WTC11 (cell line): Measurements from ENCODE around the gene CHIA. TPM values are rescaled to one million over a fixed set of nuclear protein-coding genes. Genes with fewer than 3 reads are reported as not detected.

Experiments used
- ATAC-seq: fragments of 200-7000 bp; cut with Tn5 transposase; 2 replicates; pipeline ENCODE4 v1.10.0; 2021; ENCODE audit warnings: mild to moderate bottlenecking, moderate library complexity
- CTCF ChIA-PET: fragments of 300-600 bp; sonication (Branson Sonifier 250); formaldehyde crosslinking; loops from one replicate; lab custom pipeline; 2021; ENCODE audit warnings: antibody characterized with exemption; lab: Charles Lee
- POLR2A ChIA-PET: fragments of 350-600 bp; sonication (Branson Sonifier 250); formaldehyde crosslinking; loops from one replicate; lab custom pipeline; 2021; ENCODE audit warnings: antibody characterized with exemption; lab: Charles Lee
- DNase-seq: peaks from one replicate; pipeline ENCODE4 v3.0.0; 2021; ENCODE audit warnings: low spot score
- H3K27ac Mint-ChIP-seq: 2 replicates; pipeline ENCODE4 v1.8.0; 2021; ENCODE audit warnings: mixed read lengths
- H3K27me3 Mint-ChIP-seq: 2 replicates; pipeline ENCODE4 v1.8.0; 2021; ENCODE audit warnings: low read depth, mild to moderate bottlenecking, moderate library complexity, mixed read lengths
- H3K36me3 Mint-ChIP-seq: 2 replicates; pipeline ENCODE4 v1.8.0; 2021; ENCODE audit warnings: mixed read lengths
- H3K4me1 Mint-ChIP-seq: 2 replicates; pipeline ENCODE4 v1.8.0; 2022; ENCODE audit warnings: mixed read lengths
- H3K4me3 Mint-ChIP-seq: 2 replicates; pipeline ENCODE4 v1.8.0; 2021; ENCODE audit warnings: mild to moderate bottlenecking, moderate library complexity, mixed read lengths
- H3K9me3 Mint-ChIP-seq: 2 replicates; pipeline ENCODE4 v1.8.0; 2021; ENCODE audit warnings: mixed read lengths
- ATF6 ChIP-seq: sonication (generic); formaldehyde crosslinking; IDR thresholded peaks from 2 replicates; pipeline ENCODE4 v1.8.1; 2023; ENCODE audit warnings: mild to moderate bottlenecking, missing genetic modification reagents
- CBFB ChIP-seq: sonication (generic); formaldehyde crosslinking; IDR thresholded peaks from 2 replicates; pipeline ENCODE4 v1.8.1; 2022; ENCODE audit warnings: mild to moderate bottlenecking, low read depth, missing genetic modification reagents
- ESRRA ChIP-seq: sonication (generic); formaldehyde crosslinking; IDR thresholded peaks from 2 replicates; pipeline ENCODE4 v1.8.1; 2022; ENCODE audit warnings: mild to moderate bottlenecking, missing genetic modification reagents, borderline replicate concordance
- FOXK1 ChIP-seq: sonication (generic); formaldehyde crosslinking; IDR thresholded peaks from 2 replicates; pipeline ENCODE4 v1.8.0; 2022; ENCODE audit warnings: mild to moderate bottlenecking, moderate library complexity, missing genetic modification reagents
- GABPB1 ChIP-seq: sonication (generic); formaldehyde crosslinking; IDR thresholded peaks from 2 replicates; pipeline ENCODE4 v1.8.1; 2023; ENCODE audit warnings: mild to moderate bottlenecking, missing genetic modification reagents
- JUN ChIP-seq: sonication (generic); formaldehyde crosslinking; IDR thresholded peaks from 2 replicates; pipeline ENCODE4 v1.8.0; 2023; ENCODE audit warnings: mild to moderate bottlenecking, missing genetic modification reagents
- NR1H2 ChIP-seq: sonication (generic); formaldehyde crosslinking; IDR thresholded peaks from 2 replicates; pipeline ENCODE4 v1.9.0; 2021; ENCODE audit warnings: mild to moderate bottlenecking, moderate library complexity, missing genetic modification reagents
- NR2C2 ChIP-seq: sonication (generic); formaldehyde crosslinking; IDR thresholded peaks from 2 replicates; pipeline ENCODE4 v1.8.0; 2022; ENCODE audit warnings: mild to moderate bottlenecking, missing genetic modification reagents
- PRDM15 ChIP-seq: sonication (generic); formaldehyde crosslinking; IDR thresholded peaks from 2 replicates; pipeline ENCODE4 v1.8.0; 2022; ENCODE audit warnings: missing genetic modification reagents
- RORB ChIP-seq: fragments of 250-450 bp; sonication (Bioruptor Pico); IDR thresholded peaks from 2 replicates; pipeline ENCODE4 v1.9.0; 2021; ENCODE audit warnings: mild to moderate bottlenecking
- SMAD3 ChIP-seq: sonication (generic); formaldehyde crosslinking; IDR thresholded peaks from 2 replicates; pipeline ENCODE4 v1.8.0; 2022; ENCODE audit warnings: missing genetic modification reagents, mild to moderate bottlenecking, borderline replicate concordance
- SMAD4 ChIP-seq: sonication (generic); formaldehyde crosslinking; IDR thresholded peaks from 2 replicates; pipeline ENCODE4 v1.8.0; 2022; ENCODE audit warnings: mild to moderate bottlenecking, missing genetic modification reagents
- SOX15 ChIP-seq: fragments of 250-450 bp; sonication (Bioruptor Pico); IDR thresholded peaks from 2 replicates; pipeline ENCODE4 v1.9.0; 2021; ENCODE audit warnings: mild to moderate bottlenecking
- ZBTB43 ChIP-seq: sonication (generic); formaldehyde crosslinking; IDR thresholded peaks from 2 replicates; pipeline ENCODE4 v1.8.1; 2023; ENCODE audit warnings: mild to moderate bottlenecking, missing genetic modification reagents
- ZNF263 ChIP-seq: sonication (generic); formaldehyde crosslinking; IDR thresholded peaks from 2 replicates; pipeline ENCODE4 v1.8.1; 2022; ENCODE audit warnings: low read depth, mild to moderate bottlenecking, moderate library complexity, missing genetic modification reagents
- ZNF317 ChIP-seq: sonication (generic); formaldehyde crosslinking; IDR thresholded peaks from 2 replicates; pipeline ENCODE4 v1.8.1; 2023; ENCODE audit warnings: low read depth, mild to moderate bottlenecking, moderate library complexity, missing genetic modification reagents, borderline replicate concordance
- ZNF416 ChIP-seq: fragments of 250-450 bp; sonication (Bioruptor Pico); IDR thresholded peaks from 2 replicates; pipeline ENCODE4 v1.9.0; 2021; ENCODE audit warnings: mild to moderate bottlenecking, inconsistent platforms
- ZNF425 ChIP-seq: fragments of 250-450 bp; sonication (Bioruptor Pico); conservative IDR thresholded peaks from 2 replicates; pipeline ENCODE4 v1.9.0; 2021; ENCODE audit warnings: mild to moderate bottlenecking
- ZNF532 ChIP-seq: fragments of 250-450 bp; sonication (Bioruptor Pico); IDR thresholded peaks from 2 replicates; pipeline ENCODE4 v1.9.0; 2021; ENCODE audit warnings: mild to moderate bottlenecking, borderline replicate concordance
- total RNA-seq: library from RNA; stranded (reverse); gene quantifications from 3 replicates; pipeline ENCODE4 v1.2.3, GENCODE V29; 2021

The CHIA gene
- total RNA-seq, 1 experiment from 2014 or later, result not detected

- ChIA-PET POLR2A (interaction anchor here (1.2 kb wide), 1 partner anchor 102 kb away, joined by 5 read pairs; the partner anchor contains the start of gene WDR77), CTCF (interaction anchor here (0.6 to 2.8 kb wide), 6 partner anchors 13 to 126 kb away, joined by 3 to 12 read pairs (median 3); no protein-coding TSS in a partner anchor)
- ATAC-seq (no peak), DNase-seq (no peak)
- H3K9me3 Mint-ChIP-seq, result no peaks in the 10 kb centered on the region
- peaks cover 3% of the 10 kb centered on the region; the same call in 1 of the 2 replicates for H3K27me3 Mint-ChIP-seq
- peak overlapping the region; percentile 87 for H3K4me3 Mint-ChIP-seq
- H3K27ac Mint-ChIP-seq, result 0 out of 2 replicates have a peak overlapping the region, but pooled peaks have one; percentile 47
- no peaks in the 10 kb centered on the region for H3K36me3 Mint-ChIP-seq
- TF ChIP-seq CBFB (CRISPR knock-in tag) (no peak), SMAD4 (no peak), RORB (CRISPR knock-in tag) (no peak), ZBTB43 (no peak), GABPB1 (CRISPR knock-in tag) (no peak), FOXK1 (CRISPR knock-in tag) (no peak), JUN (CRISPR knock-in tag) (no peak), ZNF317 (CRISPR knock-in tag) (no peak), ZNF263 (no peak), ZNF532 (CRISPR knock-in tag) (no peak), NR2C2 (CRISPR knock-in tag) (no peak), SOX15 (CRISPR knock-in tag) (no peak), ZNF416 (CRISPR knock-in tag) (no peak), ZNF425 (CRISPR knock-in tag) (no peak), ATF6 (CRISPR knock-in tag) (no peak), SMAD3 (CRISPR knock-in tag) (no peak), PRDM15 (CRISPR knock-in tag) (no peak), ESRRA (CRISPR knock-in tag) (no peak), NR1H2 (no peak)
- H3K4me1 Mint-ChIP-seq, result peaks cover 28% of the 10 kb centered on the region
Observed at GRCh38 chr1:111347026-111347425, 56.4 kb downstream of the CHIA start.
